ENCODE data around the gene MAGI1.

The MAGI1 gene

DNA sequence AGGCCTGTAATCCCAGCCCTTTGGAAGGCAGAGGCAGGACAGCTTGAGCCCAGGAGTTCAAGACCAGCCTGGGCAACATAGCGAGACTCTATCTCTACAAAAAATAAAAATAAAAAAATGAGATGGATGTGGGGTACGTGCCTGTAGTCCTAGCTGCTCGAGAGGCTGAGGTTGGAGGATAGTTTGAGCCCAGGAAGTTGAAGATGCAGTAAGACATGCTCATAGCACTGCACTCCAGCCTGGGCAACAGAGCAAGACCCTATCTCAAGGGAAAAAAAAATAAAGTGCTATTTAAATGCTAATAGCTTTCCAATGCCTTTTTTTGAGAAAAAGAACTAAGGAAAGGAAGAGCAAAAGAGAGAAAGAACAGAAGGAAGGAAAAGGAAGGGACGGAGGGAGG, 94.5 kb downstream of the MAGI1 start:
- no peak for DNase-seq

DNA sequence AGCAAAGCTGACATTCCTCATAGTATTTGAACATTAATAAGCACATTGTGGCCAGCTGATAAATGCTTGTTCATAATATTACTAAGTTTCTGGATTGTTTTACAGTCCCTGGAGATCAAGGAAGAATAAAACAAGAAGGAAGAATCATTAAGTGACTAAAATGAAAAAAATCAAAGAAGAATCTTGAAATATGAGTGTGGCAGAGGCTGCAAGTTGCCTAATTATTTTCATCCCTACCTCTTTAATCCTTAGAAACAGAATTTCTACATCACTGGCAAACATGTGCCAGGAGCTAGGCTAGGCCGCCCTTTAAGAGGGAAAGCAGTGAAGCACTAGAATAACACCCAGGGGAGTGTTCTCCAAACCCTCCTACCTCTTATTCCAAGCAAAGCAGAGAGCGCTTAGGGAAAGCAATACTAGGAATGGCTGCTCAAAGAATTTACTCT, 98.9 kb downstream of the MAGI1 start:
- no peak for DNase-seq

DNA sequence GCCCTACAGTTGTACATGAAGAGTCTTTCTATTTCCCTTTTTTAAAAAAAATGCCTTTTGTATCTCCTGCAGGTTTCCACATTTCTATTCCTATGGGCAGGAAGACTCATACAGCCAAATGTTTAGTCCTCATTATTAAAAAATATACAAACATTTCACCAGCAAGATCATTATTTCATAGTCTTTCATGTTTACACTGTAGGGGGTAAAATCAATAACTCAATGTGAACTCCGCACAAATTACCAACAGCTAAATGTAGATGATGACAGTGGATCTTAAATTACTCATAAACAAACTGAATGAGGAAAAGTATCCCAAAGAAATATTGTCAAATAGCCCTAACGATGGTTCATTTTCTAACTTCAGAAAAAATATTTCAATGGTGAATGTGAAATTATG, 99.5 kb downstream of the MAGI1 start:
- no peak for DNase-seq

DNA sequence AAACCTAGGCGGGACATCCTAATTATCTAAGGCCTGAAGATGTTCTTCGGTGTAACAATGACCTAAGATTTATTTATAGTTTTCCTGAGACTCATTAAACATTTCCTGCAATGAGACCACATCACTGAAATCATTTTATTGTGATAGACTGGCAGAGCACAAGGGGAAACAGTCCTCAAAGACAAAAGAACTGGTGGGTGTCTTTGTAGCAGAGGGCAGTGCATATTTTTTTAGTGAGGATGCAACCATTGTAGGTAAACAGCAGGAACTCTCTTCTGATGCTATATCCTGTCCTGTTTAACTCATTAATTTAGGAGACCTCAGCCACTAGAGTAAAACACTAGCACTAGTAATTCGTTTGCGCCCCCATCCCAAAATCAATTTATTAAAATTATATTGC, 100.0 kb downstream of the MAGI1 start:
- DNase-seq: no peak

DNA sequence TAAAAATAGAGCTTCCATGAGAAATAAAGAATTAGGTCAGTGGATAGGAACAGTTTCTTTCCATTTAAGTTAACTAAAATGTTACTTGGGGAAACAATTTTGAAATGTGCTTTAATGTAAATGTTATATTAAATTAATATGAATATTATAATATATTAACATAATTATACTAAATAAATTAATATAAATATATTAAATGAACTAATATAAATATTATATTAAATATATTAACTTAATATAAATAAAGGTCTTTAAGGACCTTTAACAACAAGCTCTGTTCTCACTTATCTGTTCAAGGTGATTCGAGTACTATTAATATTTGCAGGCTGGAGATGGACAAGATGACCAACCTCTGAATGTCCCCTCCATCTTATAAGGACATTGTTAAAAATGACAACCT, 100.6 kb downstream of the MAGI1 start:
- DNase-seq: no peak

DNA sequence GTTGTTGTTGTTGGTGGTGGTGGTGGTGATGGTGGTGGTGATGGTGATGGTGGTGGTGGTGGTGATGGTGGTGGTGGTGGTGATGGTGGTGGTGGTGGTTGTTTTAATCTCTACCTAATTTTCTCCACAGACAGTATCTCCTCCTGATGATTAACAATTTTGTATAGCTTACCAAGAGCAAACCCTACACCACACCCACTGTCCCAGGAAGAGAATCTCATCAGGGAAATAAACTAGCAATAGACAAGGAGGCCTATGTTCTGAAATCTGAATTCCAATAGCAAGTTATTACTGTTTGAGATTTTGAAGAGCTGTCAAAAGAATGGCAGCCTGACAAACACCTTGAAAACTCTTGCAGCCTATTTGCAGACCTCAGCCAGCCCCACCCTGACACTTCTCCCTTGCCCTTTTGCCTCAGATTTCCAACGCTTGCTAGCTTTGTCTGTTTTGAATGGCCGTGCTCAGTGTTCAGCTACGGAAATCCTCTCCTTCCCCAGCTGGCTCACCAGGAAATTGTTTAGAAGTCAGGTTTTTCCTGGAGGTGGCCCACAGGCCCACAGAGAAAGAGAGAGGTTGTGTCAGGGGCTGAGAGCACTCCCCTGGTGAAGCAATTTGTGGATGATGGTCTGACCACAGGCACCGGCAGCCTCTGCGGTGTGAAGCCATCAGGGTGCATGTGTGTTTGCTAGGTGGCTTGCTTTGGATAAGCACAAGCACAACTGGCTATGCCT, 101.6 kb downstream of the MAGI1 start:
- DNase-seq: no peak

DNA sequence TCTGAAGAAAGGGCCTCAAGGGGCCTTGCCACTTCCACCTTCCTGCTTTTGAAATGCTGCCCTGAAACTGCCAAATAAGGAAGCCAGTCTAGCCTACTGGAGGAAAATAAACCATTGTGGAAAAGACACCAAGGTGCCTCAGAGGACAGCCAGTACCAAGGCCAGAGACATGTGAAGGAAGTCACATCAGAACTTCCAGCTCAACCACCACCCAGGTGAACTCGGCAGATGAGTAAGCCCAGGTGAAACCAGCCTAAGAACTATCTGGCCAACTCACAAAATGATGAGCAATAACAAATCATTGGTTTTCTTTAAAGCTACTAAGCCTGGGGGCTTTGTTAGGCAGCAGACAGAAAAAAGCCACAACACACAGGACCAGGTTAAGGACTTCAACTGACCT, 103.0 kb downstream of the MAGI1 start:
- DNase-seq: no peak

DNA sequence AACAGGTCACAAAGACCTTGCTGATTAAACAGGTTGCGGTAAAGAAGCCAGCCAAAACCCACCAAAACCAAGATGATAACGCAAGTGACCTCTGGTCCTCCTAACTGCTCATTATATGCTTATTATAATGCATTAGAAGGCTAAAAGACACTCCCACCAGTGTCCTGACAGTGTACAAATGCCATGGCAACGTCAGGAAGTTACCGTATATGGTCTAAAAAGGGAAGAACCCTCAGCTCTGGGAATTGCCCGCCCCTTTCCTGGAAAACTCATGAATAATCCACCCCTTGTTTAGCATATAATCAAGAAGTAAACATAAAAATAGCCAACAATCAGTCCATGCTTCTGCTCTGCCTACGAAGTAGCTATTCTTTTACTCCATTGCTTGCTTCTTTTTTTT, 108.1 kb downstream of the MAGI1 start:
- DNase-seq: no peak

DNA sequence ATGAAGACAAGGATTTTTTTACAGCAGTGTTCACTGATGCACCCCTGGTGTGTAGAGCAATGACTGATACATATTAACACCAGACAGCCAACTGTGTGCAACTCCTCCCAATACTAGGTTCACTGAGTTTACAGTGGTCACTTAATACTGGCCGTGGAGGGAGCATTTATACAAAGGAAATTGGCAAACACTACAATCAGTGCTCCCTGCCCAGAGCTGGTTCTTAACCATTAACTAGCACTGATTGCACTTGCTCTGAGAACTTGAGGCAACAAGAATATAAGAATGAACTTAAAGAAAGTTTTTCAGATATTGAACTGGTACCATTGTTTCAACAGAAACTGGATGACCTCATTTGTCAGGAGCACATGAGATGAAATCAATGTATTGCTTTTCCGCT, 110.6 kb downstream of the MAGI1 start:
- no peak for DNase-seq

DNA sequence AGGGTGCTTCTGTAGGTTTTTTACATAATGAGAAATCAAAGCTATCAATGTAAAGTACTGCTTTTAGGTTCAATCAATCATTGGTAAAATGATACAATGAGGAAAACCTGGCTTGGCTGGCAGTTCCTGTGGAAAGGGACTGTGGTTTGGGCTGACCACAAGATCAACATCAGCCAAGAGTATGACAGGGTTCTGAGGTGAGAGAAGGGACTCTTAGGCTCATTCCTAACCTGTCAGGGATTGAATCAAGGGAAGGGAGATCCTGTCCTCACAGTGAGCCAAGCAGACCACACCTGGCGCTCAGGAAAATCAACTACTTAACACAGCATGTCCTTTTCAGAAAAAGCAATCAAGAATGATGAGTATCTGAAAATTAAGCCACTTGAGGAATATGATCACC, 111.1 kb downstream of the MAGI1 start:
- DNase-seq: no peak

DNA sequence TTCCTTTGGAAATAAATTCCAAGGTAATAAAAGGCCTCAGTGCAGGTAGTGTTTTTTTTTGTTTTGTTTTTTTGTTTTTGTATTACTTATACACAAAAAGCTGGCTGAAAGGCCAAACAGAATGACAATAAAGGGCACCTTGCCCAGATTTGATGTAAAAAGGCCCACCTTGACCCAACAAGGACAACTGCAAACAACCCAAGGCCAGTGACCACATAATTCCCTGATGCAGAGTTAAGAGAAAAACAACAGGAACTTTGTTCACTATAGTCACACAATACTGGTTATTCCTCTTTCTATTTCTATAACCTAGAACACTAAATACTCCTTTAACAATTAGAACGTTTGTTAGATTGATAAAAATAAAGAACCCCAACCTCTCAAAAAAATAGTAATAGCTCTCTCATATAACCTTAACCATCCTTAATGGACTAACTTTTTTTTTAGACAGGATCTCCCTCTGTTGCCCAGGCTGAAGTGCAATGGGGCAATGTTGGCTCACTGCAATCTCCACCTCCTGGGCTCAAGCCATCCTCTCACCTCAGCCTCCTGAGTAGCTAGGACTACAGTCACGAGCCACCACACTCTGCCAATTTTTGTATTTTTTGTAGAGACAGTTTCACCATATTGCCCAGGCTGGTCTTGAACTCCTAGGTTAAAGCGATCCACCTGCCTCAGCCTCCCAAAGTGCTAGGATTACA, 113.3 kb downstream of the MAGI1 start:
- no peak for DNase-seq

DNA sequence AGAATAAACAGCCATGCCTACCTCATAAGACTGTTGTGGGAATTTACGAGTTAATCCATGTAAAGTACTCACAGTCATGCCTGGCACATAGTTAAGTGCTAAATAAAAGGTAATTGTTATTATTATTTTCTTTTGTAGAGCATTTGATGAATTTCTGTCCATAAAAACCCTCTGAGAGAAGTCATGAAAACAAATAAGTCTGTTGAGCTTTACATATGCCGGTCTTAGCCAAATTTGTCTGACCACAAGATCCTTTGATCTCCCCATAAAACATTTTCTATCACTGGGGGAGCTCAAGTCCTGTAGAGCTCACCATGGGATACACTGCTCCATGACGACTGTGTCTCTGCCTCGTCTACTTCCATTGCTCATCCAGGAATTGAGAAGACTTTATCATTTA, 114.0 kb downstream of the MAGI1 start:
- no peak for DNase-seq

DNA sequence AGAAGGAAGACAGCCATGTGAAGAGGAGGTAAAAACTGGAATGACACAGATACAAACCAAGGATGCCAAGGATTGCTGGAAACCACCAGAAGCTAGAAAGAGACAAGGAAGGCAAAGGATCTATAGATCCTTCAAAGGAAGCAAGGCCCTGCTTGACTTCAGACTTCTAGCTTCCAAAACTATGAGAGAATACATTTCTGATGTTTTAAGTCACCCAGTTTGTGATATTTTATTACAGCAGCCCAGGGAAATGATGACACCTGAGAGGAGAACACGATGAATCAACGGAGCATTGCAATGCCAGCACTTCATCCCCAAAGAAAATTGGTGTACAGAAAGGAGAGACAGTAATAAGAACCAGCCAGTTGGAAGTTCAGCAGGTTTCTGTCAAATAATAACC, 116.3 kb downstream of the MAGI1 start:
- DNase-seq: no peak

DNA sequence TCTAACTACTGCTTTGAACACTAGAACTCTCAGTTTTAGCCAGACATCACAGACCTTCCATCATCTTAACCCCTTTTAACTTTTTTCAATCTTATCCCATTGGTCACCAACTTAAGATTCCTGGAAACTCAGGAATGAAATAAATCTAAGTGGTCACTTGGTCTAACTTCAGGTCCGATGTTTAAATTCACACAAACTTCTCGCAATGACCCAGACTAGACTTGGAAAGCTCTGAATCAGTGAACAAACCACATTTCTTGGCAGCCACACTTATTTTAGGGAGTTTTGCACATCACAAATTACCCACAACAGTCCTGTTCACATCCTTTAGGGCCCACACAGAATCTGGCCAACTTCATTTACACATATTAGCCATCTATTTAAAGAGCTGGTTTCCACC, 118.9 kb downstream of the MAGI1 start:
- no peak for DNase-seq

DNA sequence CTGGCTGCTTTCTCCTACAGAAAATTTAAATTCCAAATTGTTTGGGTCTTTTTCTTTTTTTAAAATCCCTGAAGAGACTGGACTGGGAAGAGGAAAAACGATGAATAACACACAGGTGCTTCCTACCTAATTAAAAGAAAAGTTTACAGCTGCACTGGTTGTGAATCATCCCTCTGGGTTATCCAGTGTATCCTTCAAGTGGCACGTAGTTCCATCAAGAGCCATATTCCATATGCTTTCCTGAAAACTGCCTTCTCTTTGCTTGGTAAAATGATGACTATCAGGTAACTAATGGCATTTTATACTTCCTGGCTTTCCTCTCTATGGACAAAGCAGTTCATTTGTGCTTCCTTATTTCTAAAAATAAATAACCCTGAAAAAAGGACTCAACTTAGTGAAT, 123.2 kb downstream of the MAGI1 start:
- no peak for DNase-seq

DNA sequence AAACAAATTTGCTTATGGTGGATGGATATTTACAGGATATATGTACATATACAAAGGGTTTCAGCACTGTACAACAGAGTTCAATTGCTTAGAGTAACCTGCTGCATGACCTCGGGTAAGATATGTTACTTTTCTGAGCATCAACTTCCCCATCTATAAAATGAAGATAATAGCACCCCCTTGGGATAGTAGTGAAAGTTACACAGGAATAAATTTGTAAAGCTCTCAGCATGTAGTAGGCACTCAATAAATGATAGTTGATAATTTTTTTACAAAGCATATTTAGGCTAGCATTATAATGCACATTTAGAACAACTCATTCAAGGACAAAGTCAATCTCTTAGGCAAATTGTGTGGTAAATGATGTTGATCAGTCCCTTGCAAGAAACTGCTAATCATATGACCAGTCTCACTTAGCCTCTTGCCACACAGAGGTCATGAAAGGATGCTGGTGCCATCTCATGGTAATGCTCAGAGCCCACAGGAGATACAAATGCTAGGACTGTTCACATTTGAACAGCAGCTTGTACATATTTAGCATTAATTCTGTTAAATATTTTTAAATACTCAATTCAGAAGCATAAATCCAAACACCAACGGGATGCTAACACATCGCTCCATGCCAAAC, 123.9 kb downstream of the MAGI1 start:
- DNase-seq: no peak

DNA sequence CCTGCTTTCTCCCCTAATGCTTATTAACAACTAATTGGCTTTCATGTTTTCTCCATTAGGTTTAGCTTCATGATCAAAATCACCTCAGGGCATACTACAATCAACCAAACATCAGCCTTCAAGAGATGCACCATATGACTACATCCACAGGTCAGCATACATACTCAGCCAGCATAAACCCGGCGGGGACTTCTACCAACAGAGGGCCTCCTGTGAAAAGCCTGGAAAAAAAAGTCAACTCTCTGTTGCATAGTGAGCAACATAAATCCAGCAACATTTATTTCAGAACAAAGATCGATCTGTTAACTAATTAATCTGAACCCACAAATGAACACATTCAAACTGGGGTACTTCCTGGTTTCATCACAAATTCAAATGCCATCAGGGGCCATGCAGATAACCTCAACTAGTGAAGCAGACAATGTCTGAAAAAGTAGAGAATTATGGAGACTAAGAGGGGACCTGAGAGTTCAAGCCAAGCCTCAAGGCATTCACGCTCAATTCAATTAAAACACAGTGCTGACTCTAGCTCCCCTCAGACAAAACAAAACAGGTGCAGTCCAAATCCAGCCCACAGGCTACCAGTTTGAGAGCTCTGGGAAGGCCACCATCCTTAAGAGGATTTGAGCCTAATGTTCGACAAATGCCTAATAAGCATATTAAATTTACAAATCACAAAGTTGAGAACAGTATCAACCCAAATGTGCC, 124.5 kb downstream of the MAGI1 start:
- DNase-seq: no peak

DNA sequence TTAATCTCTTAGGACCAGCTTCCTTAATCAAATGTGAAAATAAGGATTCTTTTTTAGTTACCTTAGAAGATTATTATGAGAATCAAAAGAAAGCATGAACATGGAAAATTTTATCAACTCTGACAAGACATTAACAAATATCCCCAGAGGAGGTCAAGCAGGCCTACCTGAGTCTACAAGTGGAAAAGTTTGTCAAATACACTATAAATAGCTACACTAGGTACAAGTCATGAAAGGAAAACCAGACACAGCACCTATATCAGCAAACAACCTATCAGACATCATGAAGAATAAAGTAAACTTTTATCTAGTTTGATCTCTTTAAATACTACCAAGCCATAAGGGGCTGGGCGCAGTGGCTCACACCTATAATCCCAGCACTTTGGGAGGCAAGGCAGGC, 126.1 kb downstream of the MAGI1 start:
- DNase-seq: no peak

DNA sequence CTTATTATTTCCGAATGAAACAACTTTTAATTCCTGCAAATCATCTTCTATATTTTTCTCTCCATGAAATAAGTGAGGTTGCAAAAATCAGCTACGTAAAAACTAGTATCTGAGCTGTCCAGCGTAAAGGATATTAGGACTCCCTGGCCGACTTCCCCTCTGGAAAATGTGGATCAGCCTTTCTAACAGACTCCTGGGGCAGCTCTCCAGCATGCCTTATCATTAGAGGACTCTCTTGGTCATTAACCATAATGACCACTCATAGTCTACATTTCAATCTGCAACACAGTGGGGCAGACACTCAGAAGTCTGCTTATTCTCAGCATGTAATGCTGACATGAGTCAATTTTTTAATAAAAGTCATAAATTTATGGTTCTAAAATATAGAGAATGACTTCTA, 130.1 kb downstream of the MAGI1 start:
- no peak for DNase-seq

DNA sequence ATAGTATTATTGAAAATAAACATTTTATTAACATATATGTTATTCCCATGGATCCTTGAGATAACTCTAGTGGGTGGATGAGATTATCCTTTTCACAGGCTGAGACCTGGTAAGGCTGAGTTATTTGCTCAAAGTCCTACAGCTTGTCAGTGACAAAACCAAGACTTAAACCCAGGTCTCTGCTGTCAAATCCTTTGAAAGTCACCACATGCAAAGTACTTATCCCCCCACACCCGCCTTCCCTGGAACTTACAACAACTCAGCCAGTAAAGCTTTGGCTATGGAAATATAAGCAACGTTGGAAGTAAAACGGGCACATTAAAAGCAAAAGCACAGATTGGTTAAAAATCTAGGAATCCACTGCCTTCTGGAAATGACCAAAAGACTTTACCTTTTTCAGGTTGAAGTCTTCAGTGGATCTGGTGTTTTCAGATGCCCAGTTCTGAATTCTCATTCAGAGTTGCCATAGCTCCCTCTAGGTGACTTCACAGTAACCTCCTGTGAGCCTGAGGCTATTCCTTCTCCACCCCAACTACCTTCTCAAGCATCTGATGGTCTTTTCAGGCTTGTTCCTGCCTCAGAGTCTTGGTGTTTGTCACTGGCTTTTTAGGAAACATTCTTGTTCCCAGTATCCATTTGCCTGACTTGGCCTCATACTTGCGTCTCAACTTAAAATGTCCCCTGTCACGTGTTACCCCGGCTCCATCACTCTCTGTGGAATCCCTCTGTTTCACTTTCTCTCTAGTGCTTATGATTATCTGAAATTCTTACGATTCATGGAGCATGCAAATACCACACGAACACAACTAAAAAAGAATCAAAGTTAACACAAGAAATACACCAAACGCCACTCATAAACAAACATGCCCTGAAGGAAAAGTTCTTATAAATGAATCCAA, 131.2 kb downstream of the MAGI1 start:
- no peak for DNase-seq

DNA sequence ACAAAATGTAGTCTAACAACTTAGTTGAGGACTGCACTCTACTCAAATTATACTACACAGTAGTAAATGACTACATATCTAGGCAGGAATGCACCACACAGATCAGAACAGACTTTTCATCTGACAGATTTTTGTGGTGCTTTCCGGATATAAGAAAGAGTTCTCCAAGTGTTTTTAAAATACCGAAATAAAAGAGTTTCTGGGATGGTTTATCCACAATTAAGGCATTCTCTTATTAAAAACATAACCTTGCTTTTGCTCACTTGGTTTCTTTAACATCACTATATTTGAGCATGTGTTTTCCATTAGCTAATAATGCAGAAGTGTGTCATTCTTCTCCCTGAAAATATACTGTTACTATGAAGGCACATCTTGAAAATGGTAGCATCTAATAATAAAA, 132.9 kb downstream of the MAGI1 start:
- DNase-seq: no peak

DNA sequence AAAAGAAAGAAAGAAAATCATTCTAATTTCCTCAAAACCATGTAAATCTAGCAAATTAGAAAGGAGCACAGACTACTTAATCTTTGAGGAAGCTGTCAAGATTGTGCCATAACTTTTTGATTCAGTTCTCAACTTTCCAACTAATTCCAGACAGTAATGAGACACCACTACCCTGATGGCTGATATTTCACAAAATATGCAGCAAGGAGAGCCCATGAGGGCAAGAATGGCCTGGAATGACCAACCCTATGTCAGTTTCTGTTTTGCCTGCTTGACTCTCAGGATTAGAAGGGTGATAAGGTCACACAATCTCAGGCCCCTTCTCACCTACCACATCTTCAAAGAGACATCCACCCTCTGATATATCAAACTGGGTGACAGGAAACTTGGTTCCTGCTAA, 134.7 kb downstream of the MAGI1 start:
- DNase-seq: no peak
